Measurements from ENCODE around the gene KRABD2.
A peak's percentile ranks its signal among the peaks of the same experiment; 100 is the strongest.

The KRABD2 gene

GRCh38 chr17:8376271-8377067, at the start of gene KRABD2:
Gene KRABD2, minus strand, starts transcription at chr17:8376704.
- Mint-ChIP-seq H3K4me1 (peaks cover 27% of the 10 kb centered on the region), H3K9me3 (no peaks in the 10 kb centered on the region), H3K4me3 (peak within 1 kb of the TSS; percentile 87), H3K27ac (peak within 1 kb of the TSS; percentile 28), H3K27me3 (no peaks in the 10 kb centered on the region), H3K36me3 (peaks cover 22% of the 10 kb centered on the region)
- DNase-seq (ENCODE audit: low spot score in 2 of 2) (peak; percentile 84 to 86), ATAC-seq (ENCODE audit: low read depth) (peak; percentile 99)

- Mint-ChIP-seq H3K9me3 (peaks cover 6% of the 10 kb centered on the region), H3K4me1 (no peaks in the 10 kb centered on the region), H3K4me3 (no peak overlapping the region), H3K27ac (no peak overlapping the region), H3K27me3 (peaks cover 32% of the 10 kb centered on the region), H3K36me3 (peaks cover 2% of the 10 kb centered on the region)
- DNase-seq (ENCODE audit: low spot score in 2 of 2) (no peak), ATAC-seq (ENCODE audit: low read depth) (no peak)
These were observed 45.1 kb upstream of the KRABD2 start for GRCh38 chr17:8421571-8421970.

DNA sequence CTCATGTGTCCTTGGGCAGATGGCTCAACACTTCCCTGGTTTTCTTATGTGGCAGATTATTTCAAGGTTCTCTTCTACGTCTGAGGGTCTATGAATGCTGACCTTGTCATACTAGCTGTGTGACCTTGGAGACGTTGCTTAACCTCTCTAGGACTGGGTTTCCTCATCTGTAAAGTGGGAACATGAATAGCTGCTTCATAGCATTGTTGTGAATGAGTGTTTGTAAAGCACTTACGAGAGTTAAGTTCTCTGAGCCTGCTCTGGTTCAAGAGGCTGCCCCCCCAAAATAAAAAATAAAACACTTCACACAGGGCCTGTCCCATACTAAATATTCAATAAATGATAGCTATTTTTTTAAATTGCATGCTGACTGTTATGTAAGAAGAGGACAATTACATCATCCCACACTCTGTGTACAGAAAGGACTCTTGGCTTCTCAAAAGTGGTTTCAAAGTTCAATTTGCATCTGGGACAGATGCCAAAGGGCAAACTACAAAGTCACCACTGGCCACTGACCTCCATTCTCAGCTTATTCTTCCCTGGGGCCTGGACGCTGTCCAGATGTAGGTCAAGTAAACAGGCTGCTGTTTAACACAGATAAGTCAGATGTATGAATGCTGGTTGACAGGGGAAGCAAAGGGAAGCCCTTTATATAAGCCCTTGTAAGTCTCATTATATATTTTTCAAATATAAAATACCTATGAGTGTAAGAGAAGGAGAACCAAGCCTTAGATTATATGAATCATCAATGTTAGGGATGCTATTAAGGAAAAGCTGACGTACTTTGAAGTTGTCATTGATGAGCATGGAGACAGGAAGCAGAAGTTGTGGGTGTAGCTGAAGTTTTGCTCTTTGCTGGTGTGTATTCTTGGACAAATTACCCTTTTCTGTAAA, 43.8 kb upstream of the KRABD2 start:
- no peak for ATAC-seq (ENCODE audit: low read depth)
- Mint-ChIP-seq H3K4me1 (no peaks in the 10 kb centered on the region), H3K9me3 (peaks cover 6% of the 10 kb centered on the region), H3K27me3 (peaks cover 33% of the 10 kb centered on the region), H3K36me3 (peaks cover 2% of the 10 kb centered on the region), H3K27ac (no peak overlapping the region), H3K4me3 (no peak overlapping the region)
- no peak for DNase-seq (ENCODE audit: low spot score in 2 of 2)

DNA sequence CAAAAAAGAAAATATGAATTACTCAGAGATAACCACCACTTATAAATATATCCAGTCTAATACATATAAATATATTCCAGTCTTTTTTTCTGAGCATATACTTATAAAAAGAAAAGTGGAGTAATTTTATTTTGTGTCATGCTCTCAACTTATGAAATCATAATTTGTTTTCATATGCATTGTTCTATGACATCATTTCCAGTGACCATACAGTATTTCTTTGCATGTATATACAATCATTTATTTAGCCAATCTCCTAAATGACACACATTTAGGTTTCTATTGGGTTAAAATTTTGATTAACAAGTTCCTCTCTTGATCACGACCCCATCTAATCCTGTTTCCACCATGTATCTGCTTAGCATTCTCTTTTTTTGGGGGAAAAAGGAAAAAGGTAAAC, 42.8 kb upstream of the KRABD2 start:
- DNase-seq (ENCODE audit: low spot score in 2 of 2), result no peak
- Mint-ChIP-seq H3K27ac (no peak overlapping the region), H3K4me3 (no peak overlapping the region), H3K4me1 (no peaks in the 10 kb centered on the region), H3K27me3 (peaks cover 33% of the 10 kb centered on the region), H3K36me3 (peaks cover 2% of the 10 kb centered on the region), H3K9me3 (peaks cover 6% of the 10 kb centered on the region)
- ATAC-seq (ENCODE audit: low read depth), result no peak

GRCh38 chr17:8418471-8418870, 42.0 kb upstream of the KRABD2 start:
- H3K27me3 Mint-ChIP-seq, result peaks cover 32% of the 10 kb centered on the region
- ATAC-seq (ENCODE audit: low read depth) (no peak), DNase-seq (ENCODE audit: low spot score in 2 of 2) (no peak)
- peaks cover 6% of the 10 kb centered on the region for H3K9me3 Mint-ChIP-seq
- no peaks in the 10 kb centered on the region for H3K4me1 Mint-ChIP-seq
- H3K4me3 Mint-ChIP-seq, result no peak overlapping the region
- H3K27ac Mint-ChIP-seq, result no peak overlapping the region
- peaks cover 2% of the 10 kb centered on the region for H3K36me3 Mint-ChIP-seq

- H3K4me1 Mint-ChIP-seq, result no peaks in the 10 kb centered on the region
- DNase-seq (ENCODE audit: low spot score in 2 of 2) (no peak), ATAC-seq (ENCODE audit: low read depth) (no peak)
- H3K27me3 Mint-ChIP-seq, result peaks cover 27% of the 10 kb centered on the region
- H3K27ac Mint-ChIP-seq, result no peak overlapping the region
- peaks cover 2% of the 10 kb centered on the region for H3K36me3 Mint-ChIP-seq
- H3K9me3 Mint-ChIP-seq, result peaks cover 6% of the 10 kb centered on the region
- H3K4me3 Mint-ChIP-seq, result no peak overlapping the region
These were observed 41.3 kb upstream of the KRABD2 start for GRCh38 chr17:8417806-8418205.

DNA sequence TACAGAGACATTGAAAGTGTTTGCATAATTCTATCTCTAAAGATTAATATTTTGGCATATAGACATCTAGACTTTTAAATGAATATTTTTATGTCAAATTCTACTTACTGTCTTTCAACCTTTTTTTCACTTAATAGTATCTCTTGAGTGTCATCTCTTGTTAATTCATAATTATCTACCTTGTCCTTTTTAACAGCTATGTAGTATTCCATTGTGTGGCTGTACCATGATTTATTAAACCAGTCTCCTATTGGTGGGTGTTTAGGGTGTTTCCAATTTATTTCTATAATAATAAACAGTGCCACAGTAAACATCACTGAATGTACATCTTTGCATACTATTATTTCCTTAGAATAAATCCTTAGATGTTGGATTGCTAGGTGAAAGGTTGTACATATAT, 37.4 kb upstream of the KRABD2 start:
- peaks cover 13% of the 10 kb centered on the region for H3K27me3 Mint-ChIP-seq
- ATAC-seq (ENCODE audit: low read depth) (no peak), DNase-seq (ENCODE audit: low spot score in 2 of 2) (no peak)
- H3K4me3 Mint-ChIP-seq, result no peak overlapping the region
- peaks cover 6% of the 10 kb centered on the region for H3K9me3 Mint-ChIP-seq
- no peak overlapping the region for H3K27ac Mint-ChIP-seq
- peaks cover 5% of the 10 kb centered on the region for H3K4me1 Mint-ChIP-seq
- no peaks in the 10 kb centered on the region for H3K36me3 Mint-ChIP-seq

- no peak for ATAC-seq (ENCODE audit: low read depth)
- no peak overlapping the region for H3K4me3 Mint-ChIP-seq
- no peak for DNase-seq (ENCODE audit: low spot score in 2 of 2)
- no peak overlapping the region for H3K27ac Mint-ChIP-seq
- peaks cover 6% of the 10 kb centered on the region for H3K9me3 Mint-ChIP-seq
- H3K4me1 Mint-ChIP-seq, result peaks cover 5% of the 10 kb centered on the region
- H3K27me3 Mint-ChIP-seq, result peaks cover 10% of the 10 kb centered on the region
- no peaks in the 10 kb centered on the region for H3K36me3 Mint-ChIP-seq
These were observed 36.8 kb upstream of the KRABD2 start for GRCh38 chr17:8413328-8413727.

- DNase-seq (ENCODE audit: low spot score in 2 of 2) (no peak), ATAC-seq (ENCODE audit: low read depth) (no peak)
- H3K36me3 Mint-ChIP-seq, result no peaks in the 10 kb centered on the region
- peaks cover 4% of the 10 kb centered on the region for H3K9me3 Mint-ChIP-seq
- H3K4me1 Mint-ChIP-seq, result peaks cover 5% of the 10 kb centered on the region
- H3K27me3 Mint-ChIP-seq, result peaks cover 7% of the 10 kb centered on the region
- no peak overlapping the region for H3K4me3 Mint-ChIP-seq
- H3K27ac Mint-ChIP-seq, result no peak overlapping the region
These were observed 35.6 kb upstream of the KRABD2 start for GRCh38 chr17:8412089-8412488.

DNA sequence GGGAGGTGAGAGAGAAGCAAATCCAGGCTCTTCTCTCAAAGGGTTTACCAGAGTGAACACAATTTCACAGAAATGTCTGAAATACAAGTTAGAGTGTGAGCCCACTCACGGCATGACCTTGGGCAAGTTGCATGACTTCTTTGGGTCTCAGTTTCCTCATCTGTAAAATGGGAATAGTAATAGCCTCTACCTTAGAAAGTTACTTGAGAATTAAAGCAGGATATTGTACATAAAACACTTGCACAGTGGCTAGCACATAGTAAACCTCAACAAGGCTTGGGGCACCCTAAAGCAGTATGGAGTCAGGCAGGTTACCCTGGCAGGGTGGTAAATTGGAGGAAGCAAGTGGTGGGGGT, 34.4 kb upstream of the KRABD2 start:
- no peak overlapping the region for H3K27ac Mint-ChIP-seq
- no peak for DNase-seq (ENCODE audit: low spot score in 2 of 2)
- peaks cover 4% of the 10 kb centered on the region for H3K27me3 Mint-ChIP-seq
- peaks cover 5% of the 10 kb centered on the region for H3K4me1 Mint-ChIP-seq
- ATAC-seq (ENCODE audit: low read depth), result no peak
- H3K4me3 Mint-ChIP-seq, result no peak overlapping the region
- H3K36me3 Mint-ChIP-seq, result no peaks in the 10 kb centered on the region
- no peaks in the 10 kb centered on the region for H3K9me3 Mint-ChIP-seq

DNA sequence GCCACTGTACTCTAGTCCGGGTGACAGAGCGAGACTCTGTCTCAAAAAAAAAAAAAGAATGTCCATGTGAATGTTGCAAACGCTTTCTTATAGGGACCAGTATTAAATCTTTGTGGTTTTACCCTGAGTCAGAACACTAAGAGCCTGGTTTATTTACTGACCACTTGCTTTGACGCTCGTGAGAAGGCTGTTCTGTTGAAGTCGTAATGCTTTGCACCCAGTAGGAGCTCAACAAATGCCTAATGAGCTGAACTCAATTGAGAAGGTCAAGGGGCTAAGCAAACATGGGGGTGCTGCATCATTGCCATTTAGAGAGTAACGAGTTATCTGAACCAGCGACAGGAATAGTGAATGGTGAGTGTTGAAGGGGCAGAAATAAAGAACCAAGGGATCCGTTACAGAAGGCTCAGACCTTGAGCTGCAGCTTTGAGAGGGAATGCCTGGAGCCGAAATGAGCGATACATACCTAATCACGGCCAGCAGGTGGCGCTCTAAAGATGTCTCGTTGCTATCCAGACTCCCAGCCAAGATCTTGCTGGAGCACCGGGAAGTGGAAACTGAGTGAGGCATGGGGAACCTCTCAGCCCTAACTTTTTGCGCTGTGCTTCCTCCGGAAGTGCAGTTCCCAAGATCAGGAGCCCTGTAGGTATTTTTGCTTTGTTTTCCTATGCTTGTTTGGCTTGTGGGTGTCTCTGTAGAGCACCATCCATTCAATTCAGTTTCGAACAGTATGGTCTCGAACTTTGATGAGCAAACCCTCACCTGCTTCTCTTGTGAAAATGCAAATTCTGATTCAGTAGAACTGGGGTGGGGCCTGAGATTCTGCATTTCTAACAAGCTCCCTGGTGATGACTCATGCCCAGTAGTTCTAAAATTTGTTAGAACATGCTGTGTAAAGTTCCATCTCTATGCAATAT, 33.7 kb upstream of the KRABD2 start:
- Mint-ChIP-seq H3K27me3 (peaks cover 3% of the 10 kb centered on the region), H3K27ac (no peak overlapping the region)

DNA sequence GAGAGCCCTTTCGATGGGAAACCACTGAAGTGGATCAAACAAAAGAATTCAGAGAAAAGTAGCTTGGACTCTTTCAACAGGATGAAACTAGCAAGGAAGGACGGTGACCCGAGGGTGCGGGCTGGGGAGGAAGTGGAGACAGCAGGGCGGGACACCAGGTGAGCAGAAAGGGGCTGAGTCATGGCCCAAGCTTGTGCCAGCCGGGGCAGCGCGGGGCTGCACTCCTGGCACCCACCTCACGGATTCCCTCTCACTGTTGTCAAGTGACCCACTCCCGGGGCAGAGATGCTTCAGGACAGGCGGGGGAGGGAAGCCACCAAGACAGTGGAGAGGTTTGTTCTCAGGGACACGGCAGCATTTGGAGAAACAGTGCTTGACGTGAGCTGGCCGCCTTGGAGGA, 31.9 kb upstream of the KRABD2 start:
- no peak overlapping the region for H3K27ac Mint-ChIP-seq
- peaks cover 5% of the 10 kb centered on the region for H3K4me1 Mint-ChIP-seq
- no peaks in the 10 kb centered on the region for H3K36me3 Mint-ChIP-seq
- ATAC-seq (ENCODE audit: low read depth) (no peak), DNase-seq (ENCODE audit: low spot score in 2 of 2) (no peak)
- no peak overlapping the region for H3K4me3 Mint-ChIP-seq
- H3K27me3 Mint-ChIP-seq, result peaks cover 7% of the 10 kb centered on the region
- no peaks in the 10 kb centered on the region for H3K9me3 Mint-ChIP-seq

More for the DNA sequence above, 33.7 kb upstream of the KRABD2 start:
- H3K4me1 Mint-ChIP-seq, result peaks cover 5% of the 10 kb centered on the region
- DNase-seq (ENCODE audit: low spot score in 2 of 2) (peak; percentile 76), ATAC-seq (ENCODE audit: low read depth) (peak; percentile 86)
- no peaks in the 10 kb centered on the region for H3K9me3 Mint-ChIP-seq
- H3K4me3 Mint-ChIP-seq, result no peak overlapping the region
- no peaks in the 10 kb centered on the region for H3K36me3 Mint-ChIP-seq

GRCh38 chr17:8406174-8406573, 29.7 kb upstream of the KRABD2 start:
- Mint-ChIP-seq H3K27me3 (peaks cover 14% of the 10 kb centered on the region), H3K4me1 (peaks cover 5% of the 10 kb centered on the region), H3K4me3 (no peak overlapping the region), H3K36me3 (no peaks in the 10 kb centered on the region), H3K27ac (no peak overlapping the region), H3K9me3 (no peaks in the 10 kb centered on the region)
- ATAC-seq (ENCODE audit: low read depth), result no peak
- DNase-seq (ENCODE audit: low spot score in 2 of 2), result no peak
